ENCODE measurements around the gene LCOR. TPM values are rescaled to one million over a fixed set of nuclear protein-coding genes. Genes with fewer than 3 reads are reported as not detected.

The LCOR gene
- total RNA-seq (10 to 100 TPM; 44.1 to 44.9 TPM), polyA plus RNA-seq (10 to 100 TPM; 15.0 to 21.1 TPM)

DNA sequence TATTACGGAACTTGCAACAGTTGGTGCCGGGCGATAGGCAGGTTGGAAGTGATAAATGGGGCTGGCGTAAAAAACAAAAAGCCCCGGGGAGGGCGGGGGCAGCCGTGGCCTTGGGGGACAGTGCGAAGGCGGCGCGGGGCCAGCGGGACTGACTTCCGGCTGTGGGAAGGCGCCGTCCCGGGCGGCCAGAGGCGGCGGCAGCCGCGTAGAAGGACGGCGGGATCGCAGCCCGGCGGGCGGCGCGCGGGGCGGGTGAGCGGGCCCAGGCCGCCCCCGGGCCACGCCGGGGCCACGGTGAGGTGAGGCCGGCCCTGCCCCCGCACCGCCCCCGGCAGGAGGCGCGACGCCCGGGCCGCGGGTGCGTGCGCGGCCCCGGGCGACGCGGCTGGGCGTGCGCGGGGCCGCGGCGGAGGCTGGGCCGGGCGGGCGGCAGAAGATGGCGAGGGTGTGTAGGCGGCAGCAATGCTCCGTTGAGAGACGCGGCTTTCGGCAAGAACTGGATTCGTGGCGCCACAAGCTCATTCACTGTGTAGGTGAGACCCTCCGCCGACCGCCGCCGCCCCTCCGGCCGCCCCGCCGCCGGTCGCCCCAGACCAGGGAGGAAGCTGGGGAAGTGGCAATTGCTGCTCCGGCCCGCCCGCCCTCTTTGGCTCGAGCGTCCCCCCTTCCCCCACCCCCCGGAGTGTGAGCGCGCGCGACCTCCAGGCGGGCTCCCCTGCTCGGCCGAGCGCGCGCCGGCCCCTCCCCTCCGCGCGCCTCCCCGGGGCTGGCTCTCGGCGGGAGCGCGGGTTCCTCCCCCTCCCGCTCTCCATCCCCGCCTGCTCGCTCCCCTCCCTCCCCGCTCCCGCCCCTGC lies at the start of gene LCOR:
LCOR (plus strand) TSS at position 432 of the 854 bp plus-strand sequence. CDS start 116,760 bp downstream, outside the sequence.
- Histone ChIP-seq H3K4me3 (ENCODE audit: low read length in 2 of 2) (peak within 1 kb of the TSS; percentile 61 to 68), H3K27ac (ENCODE audit: low read depth, low read length) (peak within 1 kb of the TSS; percentile 72), H3K9me3 (ENCODE audit: control insufficient read depth in 1 of 2, low read length in 2 of 2) (no peaks in the 10 kb centered on the region), H3K27me3 (ENCODE audit: insufficient read depth, low read length) (no peaks in the 10 kb centered on the region), H3K4me1 (ENCODE audit: insufficient read depth, low read length) (peaks cover 53% of the 10 kb centered on the region), H3K36me3 (ENCODE audit: insufficient read depth, low read length) (no peaks in the 10 kb centered on the region)
- POLR2A ChIA-PET (ENCODE audit: partially characterized antibody), result interaction anchor here (0.6 to 2.6 kb wide), 5 partner anchors 12 to 1302 kb away, joined by 3 to 9 read pairs (median 3); partner anchors contain the start of genes R3HCC1L and TM9SF3
- CTCF ChIA-PET (ENCODE audit: partially characterized antibody), result no interaction called here
- peaks cover 35 to 56% (median 46%) of the 10 kb centered on the region in 4 donors for H3K4me1 Mint-ChIP-seq
- H3K9me3 Mint-ChIP-seq, result peaks cover 0 to 2% (median 0%) of the 10 kb centered on the region in 8 donors
- intact Hi-C loops (cut with micrococcal nuclease), result loop anchor here (2.0 to 10.0 kb wide), 4 partner anchors 111 to 595 kb away; partner anchors contain the start of genes FRAT1, PGAM1, PIK3AP1 and TM9SF3
- H3K27me3 Mint-ChIP-seq, result no peaks in the 10 kb centered on the region
- DNase-seq, result peak; percentile 84 to 91 (median 87)
- H3K27ac Mint-ChIP-seq, result peak within 1 kb of the TSS; percentile 94 to 99 (median 97)
- H3K36me3 Mint-ChIP-seq, result peaks cover 0 to 14% of the 10 kb centered on the region in 2 donors
- peak within 1 kb of the TSS; percentile 89 to 96 (median 92) for H3K4me3 Mint-ChIP-seq

DNA sequence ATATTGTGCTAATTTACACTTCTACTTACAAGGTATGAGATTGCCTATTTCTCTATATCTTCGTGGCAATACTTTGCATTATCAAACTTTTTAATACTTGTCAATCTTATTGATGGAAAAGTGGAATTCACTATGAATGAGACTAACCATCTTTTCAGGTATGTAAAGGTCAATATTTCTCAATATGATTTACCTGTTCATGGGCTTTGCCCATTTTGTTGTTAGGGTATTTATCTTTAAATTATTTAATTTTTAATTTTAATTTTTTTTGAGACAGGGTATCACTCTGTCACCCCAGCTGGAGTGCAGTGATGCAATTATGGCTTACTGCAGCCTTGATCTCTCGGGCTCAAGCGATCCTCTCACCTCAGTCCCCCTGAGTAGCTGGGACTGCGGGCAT lies 47.8 kb upstream of the LCOR start:
- no peaks in the 10 kb centered on the region for H3K4me1 ChIP-seq (ENCODE audit: insufficient read depth, low read length)
- Mint-ChIP-seq H3K27ac (no peak overlapping the region), H3K4me3 (no peak overlapping the region), H3K36me3 (no peaks in the 10 kb centered on the region), H3K27me3 (peaks cover 0 to 2% of the 10 kb centered on the region in 2 donors), H3K9me3 (peaks cover 0 to 3% (median 0%) of the 10 kb centered on the region in 8 donors), H3K4me1 (no peaks in the 10 kb centered on the region)
- H3K36me3 ChIP-seq (ENCODE audit: insufficient read depth, low read length), result no peaks in the 10 kb centered on the region
- no peaks in the 10 kb centered on the region for H3K9me3 ChIP-seq (ENCODE audit: control insufficient read depth in 1 of 2, low read length in 2 of 2)
- H3K27me3 ChIP-seq (ENCODE audit: insufficient read depth, low read length), result no peaks in the 10 kb centered on the region
- no peak for DNase-seq
- CTCF ChIA-PET (ENCODE audit: partially characterized antibody), result no interaction called here
- H3K27ac ChIP-seq (ENCODE audit: low read depth, low read length), result no peak overlapping the region
- intact Hi-C loops (cut with micrococcal nuclease), result no loop called here
- H3K4me3 ChIP-seq (ENCODE audit: low read length in 2 of 2), result no peak overlapping the region
- POLR2A ChIA-PET (ENCODE audit: partially characterized antibody), result interaction anchor here (0.6 kb wide), 1 partner anchor 202 kb away, joined by 7 read pairs; no protein-coding TSS in a partner anchor

DNA sequence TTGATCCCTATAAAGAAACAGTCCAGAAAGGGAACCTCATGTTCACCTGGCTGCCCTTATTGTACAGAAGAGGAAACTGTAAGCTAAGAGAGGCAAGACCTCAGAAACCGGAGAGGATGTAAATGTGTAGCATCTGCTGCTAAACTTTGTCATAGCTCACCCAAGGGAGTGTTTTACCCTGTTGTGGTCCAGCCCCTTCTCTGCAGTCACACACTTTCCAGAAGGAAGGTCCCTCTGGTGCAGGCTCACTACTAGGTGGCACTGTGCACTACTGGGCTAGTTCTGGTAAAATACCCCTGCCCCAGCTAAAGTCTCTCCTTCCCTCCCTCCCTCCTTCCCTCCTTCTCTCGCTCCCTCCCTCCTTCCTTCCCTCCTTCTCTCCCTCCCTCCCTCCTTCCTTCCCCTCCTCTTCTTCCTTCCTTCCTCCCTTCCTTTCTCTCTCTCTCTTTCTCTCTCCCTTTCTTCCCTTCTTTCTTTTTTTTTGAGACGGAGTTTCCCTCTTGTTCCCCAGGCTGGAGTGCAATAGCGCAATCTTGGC lies 42.5 kb upstream of the LCOR start:
- no peak overlapping the region for H3K4me3 ChIP-seq (ENCODE audit: low read length in 2 of 2)
- H3K4me1 ChIP-seq (ENCODE audit: insufficient read depth, low read length), result no peaks in the 10 kb centered on the region
- Mint-ChIP-seq H3K27me3 (peaks cover 11 to 13% of the 10 kb centered on the region in 2 donors), H3K36me3 (no peaks in the 10 kb centered on the region), H3K27ac (no peak overlapping the region), H3K9me3 (peaks cover 0 to 3% (median 0%) of the 10 kb centered on the region in 8 donors), H3K4me3 (no peak overlapping the region), H3K4me1 (no peaks in the 10 kb centered on the region)
- H3K27me3 ChIP-seq (ENCODE audit: insufficient read depth, low read length), result no peaks in the 10 kb centered on the region
- no peak overlapping the region for H3K27ac ChIP-seq (ENCODE audit: low read depth, low read length)
- POLR2A ChIA-PET (ENCODE audit: partially characterized antibody), result no interaction called here
- DNase-seq, result peak in 1 of 5 donors; percentile 61
- H3K9me3 ChIP-seq (ENCODE audit: control insufficient read depth in 1 of 2, low read length in 2 of 2), result no peaks in the 10 kb centered on the region
- intact Hi-C loops (cut with micrococcal nuclease), result no loop called here
- CTCF ChIA-PET (ENCODE audit: partially characterized antibody), result no interaction called here
- H3K36me3 ChIP-seq (ENCODE audit: insufficient read depth, low read length), result no peaks in the 10 kb centered on the region

DNA sequence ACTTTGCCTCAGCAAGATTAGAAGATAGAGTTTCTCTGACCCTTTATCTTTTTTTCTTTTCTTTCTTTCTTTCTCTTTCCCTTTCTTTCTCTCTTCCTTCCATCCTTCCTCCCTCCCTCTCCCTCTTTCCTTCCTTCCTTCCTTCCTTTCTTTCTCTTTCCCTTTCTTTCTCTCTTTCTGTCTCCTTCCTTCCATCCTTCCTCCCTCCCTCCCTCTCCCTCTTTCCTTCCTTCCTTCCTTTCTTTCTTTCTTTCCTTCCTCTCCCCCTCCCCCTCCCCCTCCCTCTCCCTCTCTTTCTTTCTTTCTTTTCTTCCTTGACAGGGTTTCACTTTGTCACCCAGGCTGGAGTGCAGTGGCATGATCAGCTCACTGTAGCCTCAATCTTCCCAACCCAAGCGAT lies 40.2 kb upstream of the LCOR start:
- CTCF ChIA-PET (ENCODE audit: partially characterized antibody), result no interaction called here
- no peaks in the 10 kb centered on the region for H3K27me3 ChIP-seq (ENCODE audit: insufficient read depth, low read length)
- POLR2A ChIA-PET (ENCODE audit: partially characterized antibody), result no interaction called here
- no peaks in the 10 kb centered on the region for H3K4me1 Mint-ChIP-seq
- H3K36me3 Mint-ChIP-seq, result no peaks in the 10 kb centered on the region
- no peaks in the 10 kb centered on the region for H3K9me3 ChIP-seq (ENCODE audit: control insufficient read depth in 1 of 2, low read length in 2 of 2)
- H3K4me3 Mint-ChIP-seq, result no peak overlapping the region
- no peak overlapping the region for H3K27ac ChIP-seq (ENCODE audit: low read depth, low read length)
- no peaks in the 10 kb centered on the region for H3K9me3 Mint-ChIP-seq
- intact Hi-C loops (cut with micrococcal nuclease), result no loop called here
- no peak overlapping the region for H3K27ac Mint-ChIP-seq
- H3K4me3 ChIP-seq (ENCODE audit: low read length in 2 of 2), result no peak overlapping the region
- DNase-seq, result no peak
- H3K4me1 ChIP-seq (ENCODE audit: insufficient read depth, low read length), result no peaks in the 10 kb centered on the region
- peaks cover 11 to 16% of the 10 kb centered on the region in 2 donors for H3K27me3 Mint-ChIP-seq
- no peaks in the 10 kb centered on the region for H3K36me3 ChIP-seq (ENCODE audit: insufficient read depth, low read length)

DNA sequence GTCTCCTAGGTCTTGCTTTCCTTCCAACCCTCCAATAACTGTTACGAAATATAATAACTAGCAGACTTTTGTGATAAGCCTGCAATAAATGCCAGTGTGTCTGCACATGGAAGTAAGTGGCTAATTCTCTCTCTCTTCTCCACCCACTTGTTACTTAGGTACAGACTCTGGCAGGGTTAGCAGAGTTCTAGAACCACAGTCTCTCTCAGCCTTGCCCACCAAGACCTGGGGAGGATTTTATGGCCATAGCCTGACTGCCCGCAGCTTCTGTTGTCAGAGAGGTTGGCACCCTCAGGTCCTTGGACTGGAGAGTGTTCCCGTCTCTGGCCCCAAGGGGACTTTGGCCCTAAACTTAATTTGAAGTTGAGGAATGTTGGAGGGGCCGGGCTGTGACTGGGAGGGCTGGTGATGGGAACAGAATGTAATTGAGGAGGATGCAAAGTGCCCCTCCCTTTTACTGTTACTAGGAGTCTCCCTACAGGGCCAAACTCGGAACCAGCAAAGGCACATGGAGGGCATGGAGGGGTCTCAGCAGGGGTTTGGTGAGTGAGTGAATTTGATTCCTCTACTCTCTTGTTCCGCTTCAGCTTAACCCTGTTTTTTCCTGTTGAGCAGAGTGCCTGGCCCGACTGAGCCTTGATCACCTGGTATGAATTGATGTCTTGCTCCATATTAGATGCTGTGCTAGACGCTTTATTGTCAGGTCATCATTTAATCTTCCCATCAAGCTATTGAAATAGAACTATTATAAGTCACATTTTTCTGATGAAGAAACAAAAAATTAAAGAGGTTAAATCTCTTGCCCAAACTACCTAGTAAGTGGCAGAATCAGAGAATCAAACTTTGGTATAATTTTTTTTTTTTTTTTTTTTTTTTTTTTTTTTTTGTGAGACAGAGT lies 37.0 kb upstream of the LCOR start:
- no peaks in the 10 kb centered on the region for H3K9me3 ChIP-seq (ENCODE audit: control insufficient read depth in 1 of 2, low read length in 2 of 2)
- H3K27ac ChIP-seq (ENCODE audit: low read depth, low read length), result no peak overlapping the region
- Mint-ChIP-seq H3K27me3 (peaks cover 16 to 17% of the 10 kb centered on the region in 2 donors), H3K27ac (no peak overlapping the region), H3K4me3 (no peak overlapping the region), H3K9me3 (no peaks in the 10 kb centered on the region), H3K4me1 (no peaks in the 10 kb centered on the region), H3K36me3 (no peaks in the 10 kb centered on the region)
- no peak overlapping the region for H3K4me3 ChIP-seq (ENCODE audit: low read length in 2 of 2)
- no peaks in the 10 kb centered on the region for H3K4me1 ChIP-seq (ENCODE audit: insufficient read depth, low read length)
- POLR2A ChIA-PET (ENCODE audit: partially characterized antibody), result no interaction called here
- H3K36me3 ChIP-seq (ENCODE audit: insufficient read depth, low read length), result no peaks in the 10 kb centered on the region
- intact Hi-C loops (cut with micrococcal nuclease), result no loop called here
- H3K27me3 ChIP-seq (ENCODE audit: insufficient read depth, low read length), result no peaks in the 10 kb centered on the region
- DNase-seq, result no peak
- CTCF ChIA-PET (ENCODE audit: partially characterized antibody), result no interaction called here

DNA sequence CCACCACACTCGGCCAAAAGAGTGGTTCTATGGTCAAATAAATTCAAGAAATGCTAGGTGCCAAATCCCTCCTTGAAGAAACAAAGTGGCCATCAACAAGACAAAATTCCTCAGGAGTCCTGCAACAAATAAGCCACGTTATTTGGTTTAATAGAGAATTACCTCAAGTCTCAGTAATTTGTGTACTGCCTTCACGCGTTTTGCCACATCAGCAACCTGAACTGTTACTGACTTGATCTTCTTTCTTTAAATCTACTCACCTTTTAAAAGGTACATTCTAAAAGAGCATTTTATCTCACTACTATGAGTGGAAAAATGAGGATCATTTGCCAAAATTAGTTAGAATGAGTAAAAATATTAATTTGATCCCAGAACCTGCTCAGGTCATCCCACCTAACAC lies 34.6 kb upstream of the LCOR start:
- no peak for DNase-seq
- ChIA-PET CTCF (ENCODE audit: partially characterized antibody) (no interaction called here), POLR2A (ENCODE audit: partially characterized antibody) (no interaction called here)
- no peak overlapping the region for H3K27ac ChIP-seq (ENCODE audit: low read depth, low read length)
- H3K9me3 ChIP-seq (ENCODE audit: control insufficient read depth in 1 of 2, low read length in 2 of 2), result no peaks in the 10 kb centered on the region
- H3K4me1 Mint-ChIP-seq, result peaks cover 0 to 1% (median 0%) of the 10 kb centered on the region in 4 donors
- no peak overlapping the region for H3K4me3 ChIP-seq (ENCODE audit: low read length in 2 of 2)
- H3K27ac Mint-ChIP-seq, result no peak overlapping the region
- no peak overlapping the region for H3K4me3 Mint-ChIP-seq
- no peaks in the 10 kb centered on the region for H3K36me3 Mint-ChIP-seq
- no peaks in the 10 kb centered on the region for H3K9me3 Mint-ChIP-seq
- H3K27me3 ChIP-seq (ENCODE audit: insufficient read depth, low read length), result no peaks in the 10 kb centered on the region
- H3K36me3 ChIP-seq (ENCODE audit: insufficient read depth, low read length), result no peaks in the 10 kb centered on the region
- H3K27me3 Mint-ChIP-seq, result peaks cover 9 to 11% of the 10 kb centered on the region in 2 donors
- H3K4me1 ChIP-seq (ENCODE audit: insufficient read depth, low read length), result no peaks in the 10 kb centered on the region
- intact Hi-C loops (cut with micrococcal nuclease), result no loop called here

DNA sequence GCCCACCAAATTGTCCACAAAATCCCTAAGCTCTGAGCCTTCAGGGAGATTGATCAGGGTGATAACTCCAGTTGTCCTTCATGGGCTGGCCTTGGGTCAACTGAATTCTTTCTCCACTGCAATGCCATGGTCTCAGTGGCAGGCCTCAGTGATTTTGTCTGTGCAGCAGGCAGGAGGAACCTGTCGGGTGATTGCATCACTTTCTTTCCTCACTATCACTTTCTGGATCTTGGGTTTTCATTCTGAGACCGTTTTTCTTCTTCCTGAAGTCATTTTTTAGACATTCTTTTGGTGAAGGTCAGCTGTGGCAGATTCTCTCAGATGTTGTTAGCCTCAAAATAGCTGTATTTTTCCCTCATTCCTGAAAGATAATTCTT lies 28.8 kb upstream of the LCOR start:
- Histone ChIP-seq H3K27me3 (ENCODE audit: insufficient read depth, low read length) (no peaks in the 10 kb centered on the region), H3K36me3 (ENCODE audit: insufficient read depth, low read length) (no peaks in the 10 kb centered on the region), H3K27ac (ENCODE audit: low read depth, low read length) (no peak overlapping the region), H3K9me3 (ENCODE audit: control insufficient read depth in 1 of 2, low read length in 2 of 2) (no peaks in the 10 kb centered on the region), H3K4me3 (ENCODE audit: low read length in 2 of 2) (no peak overlapping the region), H3K4me1 (ENCODE audit: insufficient read depth, low read length) (no peaks in the 10 kb centered on the region)
- Mint-ChIP-seq H3K27ac (no peak overlapping the region), H3K36me3 (no peaks in the 10 kb centered on the region), H3K4me1 (peaks cover 0 to 1% (median 0%) of the 10 kb centered on the region in 4 donors), H3K4me3 (no peak overlapping the region), H3K27me3 (peaks cover 10 to 18% of the 10 kb centered on the region in 2 donors), H3K9me3 (peaks cover 0 to 12% (median 2%) of the 10 kb centered on the region in 8 donors)
- ChIA-PET POLR2A (ENCODE audit: partially characterized antibody) (no interaction called here), CTCF (ENCODE audit: partially characterized antibody) (no interaction called here)
- intact Hi-C loops (cut with micrococcal nuclease), result no loop called here
- DNase-seq, result no peak
